GM12801 (cell line): ENCODE results near the gene CDC42EP1.

Source experiments
- CTCF ChIP-seq: IDR thresholded peaks from one replicate; pipeline ENCODE4 v1.5.1; 2011; ENCODE audit warnings: control low read depth; ENCODE audit not compliant: insufficient read length; ENCODE audit errors: extremely low read depth

Gene CDC42EP1

GRCh38 chr22:37559901-37560607 is at the start of gene CDC42EP1:
TSS of gene CDC42EP1 (plus strand) at chr22:37560480. CDS start at chr22:37566350, 5,870 bp downstream.
- no peak for TF ChIP-seq CTCF

GRCh38 chr22:37511395-37512104 is 48.7 kb upstream of the CDC42EP1 start:
- TF ChIP-seq CTCF: no peak

GRCh38 chr22:37514526-37515051 is 45.7 kb upstream of the CDC42EP1 start:
- TF ChIP-seq CTCF: no peak

GRCh38 chr22:37515901-37516300 is 44.4 kb upstream of the CDC42EP1 start:
- no peak for TF ChIP-seq CTCF

GRCh38 chr22:37516456-37516855 is 43.8 kb upstream of the CDC42EP1 start:
- no peak for TF ChIP-seq CTCF

GRCh38 chr22:37517826-37518450 is 42.3 kb upstream of the CDC42EP1 start:
- no peak for TF ChIP-seq CTCF

- TF ChIP-seq CTCF: no peak
These were observed 41.6 kb upstream of the CDC42EP1 start for GRCh38 chr22:37518509-37519267.
